GM12878 (cell line): ENCODE measurements around the gene FHOD3. TPM values are rescaled to one million over a fixed set of nuclear protein-coding genes. Genes with fewer than 3 reads are reported as not detected.
A peak's percentile ranks its signal among the peaks of the same experiment; 100 is the strongest.

Experiments used
- ATF7 ChIP-seq: fragments of 450-650 bp; IDR thresholded peaks from 2 replicates; pipeline ENCODE4 v1.6.1; 2016; ENCODE audit warnings: low read depth, mild to moderate bottlenecking
- BCL11A ChIP-seq: IDR thresholded peaks from 2 replicates; pipeline ENCODE4 v1.6.1; 2011; ENCODE audit warnings: low read depth, low read length
- BMI1 ChIP-seq: fragments of 450-650 bp; IDR thresholded peaks from 2 replicates; pipeline ENCODE4 v1.6.1; 2016; ENCODE audit warnings: mild to moderate bottlenecking, moderate library complexity, borderline replicate concordance
- CBFB ChIP-seq: IDR thresholded peaks from 2 replicates; pipeline ENCODE4 v1.6.1; 2016; ENCODE audit warnings: antibody characterized with exemption, low read depth
- JUNB ChIP-seq: IDR thresholded peaks from 2 replicates; pipeline ENCODE4 v1.6.1; 2016; ENCODE audit warnings: antibody characterized with exemption, mild to moderate bottlenecking
- MTA2 ChIP-seq: fragments of 450-650 bp; IDR thresholded peaks from 2 replicates; pipeline ENCODE4 v1.6.1; 2016; ENCODE audit warnings: low read depth, mild to moderate bottlenecking, moderate library complexity
- NFIC ChIP-seq: IDR thresholded peaks from 2 replicates; pipeline ENCODE4 v1.6.1; 2012; ENCODE audit warnings: low read depth, mild to moderate bottlenecking, inconsistent platforms, low read length, moderate library complexity
- SMAD1 ChIP-seq: fragments of 450-650 bp; IDR thresholded peaks from 2 replicates; pipeline ENCODE4 v1.6.1; 2018; ENCODE audit warnings: mild to moderate bottlenecking, low read depth; ENCODE audit not compliant: partially characterized antibody
- TCF3 ChIP-seq: IDR thresholded peaks from 2 replicates; pipeline ENCODE4 v1.6.1; 2012; ENCODE audit warnings: low read depth, mild to moderate bottlenecking, low read length, borderline replicate concordance; ENCODE audit not compliant: insufficient read depth
- WRNIP1 ChIP-seq: IDR thresholded peaks from 2 replicates; pipeline ENCODE4 v1.6.1; 2011; ENCODE audit warnings: low read depth, low read length, improper control_type of control experiment, borderline replicate concordance
- ZNF217 ChIP-seq: fragments of 450-650 bp; IDR thresholded peaks from 2 replicates; pipeline ENCODE4 v1.6.1; 2017; ENCODE audit warnings: antibody characterized with exemption, mild to moderate bottlenecking
- ZNF592 ChIP-seq: fragments of 450-650 bp; IDR thresholded peaks from 2 replicates; pipeline ENCODE4 v1.6.1; 2017; ENCODE audit warnings: mild to moderate bottlenecking, moderate library complexity
- polyA plus RNA-seq, 11 experiments: library from polyadenylated mRNA; depleted of rRNA in 4 of 11; unstranded in 6 of 11; stranded (reverse) in 5 of 11; fragments of >200 nt; fragmentation: Nextera tagmentation in 4 of 11; fragmentation: Illumina TruSeq in 1 of 11; extraction: Ambion mirVana in 4 of 11; extraction: Trizol in 1 of 11; gene quantifications; 1 replicate in 1 of 11; 2 replicates in 10 of 11; pipeline versions ENCODE4 v1.2.1 to v1.2.3, GENCODE V29; 2011 to 2016; ENCODE audit warnings: inconsistent platforms in 2 of 11, missing spikeins in 2 of 11, low read depth in 1 of 11
- total RNA-seq, 4 experiments: library from RNA; depleted of rRNA in 3 of 4; stranded (reverse); fragments of >200 nt in 3 of 4; fragmentation: Illumina TruSeq in 1 of 4; extraction: Trizol in 1 of 4; gene quantifications; 2 replicates each; pipeline versions ENCODE4 v1.2.1 to v1.2.3, GENCODE V29; 2013 to 2021
- TF ChIP-seq, protein P1 (sequence below): IDR thresholded peaks from 2 replicates; pipeline ENCODE4 v1.6.1; 2012; ENCODE audit warnings: low read length, inconsistent platforms
- TF ChIP-seq, protein P2 (sequence below): fragments of 450-650 bp; IDR thresholded peaks from 2 replicates; pipeline ENCODE4 v1.6.1; 2017; ENCODE audit warnings: low read depth, mild to moderate bottlenecking, moderate library complexity
- TF ChIP-seq, protein P3 (sequence below): fragments of 450-650 bp; IDR thresholded peaks from 2 replicates; pipeline ENCODE4 v1.6.1; 2016; ENCODE audit warnings: mild to moderate bottlenecking

Gene FHOD3
- total and polyA plus RNA-seq, 10 of the 15 experiments (the other 5 are each of a cell fraction or from before 2014, with no cell fraction given), result 0.77 to 26.7 (median 10.4) TPM

GRCh38 chr18:36635414-36636096 is 338.0 kb downstream of the FHOD3 start (continued):
- TF ChIP-seq, protein P1, sequence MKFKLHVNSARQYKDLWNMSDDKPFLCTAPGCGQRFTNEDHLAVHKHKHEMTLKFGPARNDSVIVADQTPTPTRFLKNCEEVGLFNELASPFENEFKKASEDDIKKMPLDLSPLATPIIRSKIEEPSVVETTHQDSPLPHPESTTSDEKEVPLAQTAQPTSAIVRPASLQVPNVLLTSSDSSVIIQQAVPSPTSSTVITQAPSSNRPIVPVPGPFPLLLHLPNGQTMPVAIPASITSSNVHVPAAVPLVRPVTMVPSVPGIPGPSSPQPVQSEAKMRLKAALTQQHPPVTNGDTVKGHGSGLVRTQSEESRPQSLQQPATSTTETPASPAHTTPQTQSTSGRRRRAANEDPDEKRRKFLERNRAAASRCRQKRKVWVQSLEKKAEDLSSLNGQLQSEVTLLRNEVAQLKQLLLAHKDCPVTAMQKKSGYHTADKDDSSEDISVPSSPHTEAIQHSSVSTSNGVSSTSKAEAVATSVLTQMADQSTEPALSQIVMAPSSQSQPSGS, result 0 out of 2 replicates have a peak, but pooled peaks have one; percentile 19
- 0 out of 2 replicates have a peak, but pooled peaks have one; percentile 44 for TF ChIP-seq MTA2
- no peak for TF ChIP-seq WRNIP1
- no peak for TF ChIP-seq SMAD1
- peak; percentile 43; the same call in 1 of the 2 replicates for TF ChIP-seq NFIC
- TF ChIP-seq ATF7, result peak; percentile 38; the same call in 1 of the 2 replicates
- TF ChIP-seq, protein P2, sequence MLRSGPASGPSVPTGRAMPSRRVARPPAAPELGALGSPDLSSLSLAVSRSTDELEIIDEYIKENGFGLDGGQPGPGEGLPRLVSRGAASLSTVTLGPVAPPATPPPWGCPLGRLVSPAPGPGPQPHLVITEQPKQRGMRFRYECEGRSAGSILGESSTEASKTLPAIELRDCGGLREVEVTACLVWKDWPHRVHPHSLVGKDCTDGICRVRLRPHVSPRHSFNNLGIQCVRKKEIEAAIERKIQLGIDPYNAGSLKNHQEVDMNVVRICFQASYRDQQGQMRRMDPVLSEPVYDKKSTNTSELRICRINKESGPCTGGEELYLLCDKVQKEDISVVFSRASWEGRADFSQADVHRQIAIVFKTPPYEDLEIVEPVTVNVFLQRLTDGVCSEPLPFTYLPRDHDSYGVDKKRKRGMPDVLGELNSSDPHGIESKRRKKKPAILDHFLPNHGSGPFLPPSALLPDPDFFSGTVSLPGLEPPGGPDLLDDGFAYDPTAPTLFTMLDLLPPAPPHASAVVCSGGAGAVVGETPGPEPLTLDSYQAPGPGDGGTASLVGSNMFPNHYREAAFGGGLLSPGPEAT, result peak; percentile 68
- TF ChIP-seq ZNF592, result no peak
- 0 out of 2 replicates have a peak, but pooled peaks have one; percentile 7 for TF ChIP-seq TCF3
- TF ChIP-seq, protein P3, sequence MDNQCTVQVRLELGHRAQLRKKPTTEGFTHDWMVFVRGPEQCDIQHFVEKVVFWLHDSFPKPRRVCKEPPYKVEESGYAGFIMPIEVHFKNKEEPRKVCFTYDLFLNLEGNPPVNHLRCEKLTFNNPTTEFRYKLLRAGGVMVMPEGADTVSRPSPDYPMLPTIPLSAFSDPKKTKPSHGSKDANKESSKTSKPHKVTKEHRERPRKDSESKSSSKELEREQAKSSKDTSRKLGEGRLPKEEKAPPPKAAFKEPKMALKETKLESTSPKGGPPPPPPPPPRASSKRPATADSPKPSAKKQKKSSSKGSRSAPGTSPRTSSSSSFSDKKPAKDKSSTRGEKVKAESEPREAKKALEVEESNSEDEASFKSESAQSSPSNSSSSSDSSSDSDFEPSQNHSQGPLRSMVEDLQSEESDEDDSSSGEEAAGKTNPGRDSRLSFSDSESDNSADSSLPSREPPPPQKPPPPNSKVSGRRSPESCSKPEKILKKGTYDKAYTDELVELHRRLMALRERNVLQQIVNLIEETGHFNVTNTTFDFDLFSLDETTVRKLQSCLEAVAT, result no peak
- TF ChIP-seq BMI1, result no peak
- TF ChIP-seq BCL11A, result 0 out of 2 replicates have a peak, but pooled peaks have one; percentile 10
- 0 out of 2 replicates have a peak, but pooled peaks have one; percentile 30 for TF ChIP-seq CBFB
- peak; percentile 25; the same call in 1 of the 2 replicates for TF ChIP-seq JUNB
- TF ChIP-seq ZNF217, result peak; percentile 43; the same call in 1 of the 2 replicates
